Measurements from ENCODE around the gene LMNB1.

LMNB1 gene

DNA sequence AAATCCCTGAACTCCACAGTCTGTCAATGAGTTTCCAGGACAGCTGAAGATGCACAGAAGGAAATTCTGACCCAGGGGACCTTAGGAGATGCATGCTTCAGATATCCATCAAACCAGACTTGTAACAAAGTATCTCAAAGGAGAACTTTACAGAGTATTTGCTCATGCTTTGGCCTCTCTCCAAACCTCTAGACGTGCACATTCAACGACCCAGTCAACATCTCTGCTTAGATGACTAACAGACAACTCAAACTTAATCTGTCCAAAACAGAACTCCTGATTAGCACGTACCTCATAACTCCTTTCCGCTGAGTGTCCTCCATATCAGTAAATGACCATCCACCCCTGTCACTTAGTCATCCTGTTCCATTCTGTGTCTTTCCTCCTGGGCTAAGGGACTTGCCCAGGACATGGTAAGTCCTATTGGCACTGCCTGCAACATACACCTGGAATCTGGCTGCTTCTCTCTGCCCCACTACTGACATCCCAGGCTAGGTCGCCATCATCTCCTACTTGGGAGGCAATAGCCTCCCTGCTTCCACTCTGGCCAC is 107.4 kb downstream of the LMNB1 start:
- H3K9ac ChIP-seq: no peak overlapping the region; the same call in 1 of the 2 replicates
- H3K27me3 ChIP-seq: no peaks in the 10 kb centered on the region
- TF ChIP-seq Cebpa-rat (IDR thresholded peaks at IDR 0.05): no peak
- H3K4me1 ChIP-seq: peaks cover 36% of the 10 kb centered on the region
- no peak overlapping the region for H3K4me3 ChIP-seq
- peak overlapping the region; percentile 47 for H3K4me2 ChIP-seq
- peaks cover 29% of the 10 kb centered on the region for H3K36me3 ChIP-seq
- no peaks in the 10 kb centered on the region for H4K20me1 ChIP-seq
- H3K9me3 ChIP-seq: no peaks in the 10 kb centered on the region
- 0 out of 2 replicates have a peak overlapping the region, but pooled peaks have one; percentile 12 for H3K27ac ChIP-seq

All from BLaER1 (cell line).